Natural killer cell (primary cell): ENCODE results near the gene KRT6C. TPM values are rescaled to one million over a fixed set of nuclear protein-coding genes. Genes with fewer than 3 reads are reported as not detected.
"Not testable (repeated sequence)": the region's sequence is repeated elsewhere in the genome, so short reads cannot be mapped to it uniquely, and the experiment has no call there.

ENCODE experiments used
- ATAC-seq, 3 donors: fragments of 150-1000 bp in 2 of 3; fragments of 200-7000 bp in 1 of 3; cut with Tn5 transposase; 1 replicate in 1 of 3; 2 replicates in 2 of 3; pipeline ENCODE4 v1.10.0; 2021; ENCODE audit warnings: mild to moderate bottlenecking in 2 of 3, moderate library complexity in 2 of 3
- DNase-seq, 2 donors: peaks; one replicate each; pipeline versions ENCODE4 v3.0.0 to v3.0.0-alpha.2; 2013 to 2021; ENCODE audit warnings: mixed read lengths in 1 of 2
- H3K27ac ChIP-seq: one replicate; pipeline ENCODE4 v1.5.1; 2013; ENCODE audit warnings: mild to moderate bottlenecking, low read length
- H3K27me3 ChIP-seq: one replicate; pipeline ENCODE4 v1.6.1; 2013; ENCODE audit warnings: low read length; ENCODE audit not compliant: control insufficient read depth, insufficient read depth
- H3K36me3 ChIP-seq: one replicate; pipeline ENCODE4 v1.6.1; 2013; ENCODE audit warnings: low read length; ENCODE audit not compliant: control insufficient read depth, insufficient read depth
- H3K4me1 ChIP-seq: one replicate; pipeline ENCODE4 v1.6.1; 2013; ENCODE audit warnings: low read length; ENCODE audit not compliant: control insufficient read depth, insufficient read depth
- H3K4me3 ChIP-seq: one replicate; pipeline ENCODE4 v1.5.1; 2013; ENCODE audit warnings: low read length
- H3K9me3 ChIP-seq: one replicate; pipeline ENCODE4 v1.6.1; 2013; ENCODE audit warnings: low read length; ENCODE audit not compliant: control insufficient read depth, insufficient read depth
- H3K27ac Mint-ChIP-seq, 2 donors: one replicate each; pipeline ENCODE4 v1.8.0; 2022; ENCODE audit warnings: mild to moderate bottlenecking in 2 of 2, mixed read lengths in 2 of 2, moderate library complexity in 1 of 2
- H3K27me3 Mint-ChIP-seq, 2 donors: one replicate each; pipeline ENCODE4 v1.8.0; 2022; ENCODE audit warnings: low read depth in 2 of 2, mixed read lengths in 2 of 2
- H3K36me3 Mint-ChIP-seq: one replicate; pipeline ENCODE4 v1.8.0; 2022; ENCODE audit warnings: mixed read lengths
- H3K4me1 Mint-ChIP-seq, 2 donors: one replicate each; pipeline ENCODE4 v1.8.0; 2022; ENCODE audit warnings: mixed read lengths in 2 of 2
- H3K4me3 Mint-ChIP-seq: one replicate; pipeline ENCODE4 v1.8.0; 2022; ENCODE audit warnings: mild to moderate bottlenecking, moderate library complexity, mixed read lengths
- H3K9me3 Mint-ChIP-seq, 2 donors: one replicate each; pipeline ENCODE4 v1.8.0; 2022; ENCODE audit warnings: mixed read lengths in 2 of 2
- WGBS: methylation state at CpG from one replicate; pipeline ENCODE4 v1.1.7; 2013; ENCODE audit warnings: missing lambda C conversion rate; ENCODE audit not compliant: insufficient coverage; 5-methylcytosine and 5-hydroxymethylcytosine counted together
- intact Hi-C: fragments of 100-400 bp; cut with micrococcal nuclease; formaldehyde crosslinking; loops from one replicate; pipeline ENCODE4 v1.14.2; 2022
- total RNA-seq, 4 donors: library from RNA; stranded (reverse); fragments of 120-200 nt in 1 of 4; gene quantifications; one replicate each; pipeline versions ENCODE4 v1.2.3 to v1.2.4, GENCODE V29; 2013 to 2022
- TF ChIP-seq, protein P1 (sequence below): fragments of 200-600 bp; IDR thresholded peaks from one replicate; pipeline ENCODE4 v1.8.0; 2022; ENCODE audit warnings: antibody characterized with exemption

KRT6C gene
- total RNA-seq, 3 donors from 2014 or later (not counting 1 experiment from before 2014, with no cell fraction given), result not detected

DNA sequence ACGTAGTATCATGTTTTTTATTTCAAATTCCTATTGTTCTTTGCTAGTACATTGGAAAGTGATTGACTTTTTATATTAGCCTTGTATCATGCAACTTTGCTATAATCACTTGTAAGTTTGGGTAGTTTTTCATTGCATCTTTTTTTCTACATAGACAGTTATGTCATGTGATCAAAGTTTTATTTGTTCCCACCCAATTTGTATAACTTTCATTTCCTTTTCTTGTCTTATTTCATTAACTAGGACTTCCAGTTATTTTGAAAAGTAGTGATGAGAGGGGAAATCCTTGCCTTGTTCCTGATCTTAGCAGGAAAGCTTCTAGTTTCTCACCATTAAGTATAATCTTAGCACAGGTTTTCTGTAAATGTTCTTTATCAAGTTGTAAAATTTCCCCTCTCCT is 29.3 kb upstream of the KRT6C start:
- DNase-seq (no peak), ATAC-seq (no peak)
- Mint-ChIP-seq H3K4me3 (no peak overlapping the region), H3K36me3 (peaks cover 5% of the 10 kb centered on the region), H3K9me3 (no peaks in the 10 kb centered on the region), H3K27me3 (peaks cover 20 to 36% of the 10 kb centered on the region in 2 donors), H3K4me1 (peaks cover 15 to 16% of the 10 kb centered on the region in 2 donors), H3K27ac (no peak overlapping the region)
- WGBS, result no CpG with 5 or more reads among the region's 1 CpG
- Histone ChIP-seq H3K27ac (no peak overlapping the region), H3K9me3 (no peaks in the 10 kb centered on the region), H3K36me3 (no peaks in the 10 kb centered on the region), H3K27me3 (peaks cover 5% of the 10 kb centered on the region), H3K4me3 (no peak overlapping the region), H3K4me1 (peaks cover 5% of the 10 kb centered on the region)
- TF ChIP-seq, protein P1, sequence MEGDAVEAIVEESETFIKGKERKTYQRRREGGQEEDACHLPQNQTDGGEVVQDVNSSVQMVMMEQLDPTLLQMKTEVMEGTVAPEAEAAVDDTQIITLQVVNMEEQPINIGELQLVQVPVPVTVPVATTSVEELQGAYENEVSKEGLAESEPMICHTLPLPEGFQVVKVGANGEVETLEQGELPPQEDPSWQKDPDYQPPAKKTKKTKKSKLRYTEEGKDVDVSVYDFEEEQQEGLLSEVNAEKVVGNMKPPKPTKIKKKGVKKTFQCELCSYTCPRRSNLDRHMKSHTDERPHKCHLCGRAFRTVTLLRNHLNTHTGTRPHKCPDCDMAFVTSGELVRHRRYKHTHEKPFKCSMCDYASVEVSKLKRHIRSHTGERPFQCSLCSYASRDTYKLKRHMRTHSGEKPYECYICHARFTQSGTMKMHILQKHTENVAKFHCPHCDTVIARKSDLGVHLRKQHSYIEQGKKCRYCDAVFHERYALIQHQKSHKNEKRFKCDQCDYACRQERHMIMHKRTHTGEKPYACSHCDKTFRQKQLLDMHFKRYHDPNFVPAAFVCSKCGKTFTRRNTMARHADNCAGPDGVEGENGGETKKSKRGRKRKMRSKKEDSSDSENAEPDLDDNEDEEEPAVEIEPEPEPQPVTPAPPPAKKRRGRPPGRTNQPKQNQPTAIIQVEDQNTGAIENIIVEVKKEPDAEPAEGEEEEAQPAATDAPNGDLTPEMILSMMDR, result no peak
- intact Hi-C loops, result no loop called here

DNA sequence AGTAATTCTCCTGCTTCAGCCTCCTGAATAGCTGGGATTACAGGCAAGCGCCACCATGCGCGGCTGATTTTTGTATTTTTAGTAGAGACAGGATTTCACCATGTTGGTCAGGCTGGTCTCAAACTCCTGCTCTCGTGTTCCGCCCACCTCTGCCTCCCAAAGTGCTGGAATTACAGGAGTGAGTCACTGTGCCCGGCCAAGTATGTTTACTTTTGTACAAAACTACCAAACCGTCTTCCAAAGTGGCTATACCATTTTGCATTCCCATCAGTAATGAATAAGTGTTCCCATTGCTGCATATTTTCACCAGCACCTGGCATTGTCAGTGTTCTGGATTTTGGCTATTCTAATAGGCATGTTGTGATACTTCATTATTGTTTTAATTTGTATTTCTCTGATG is 27.9 kb upstream of the KRT6C start:
- ATAC-seq (no peak), DNase-seq (no peak)
- no peaks in the 10 kb centered on the region for H3K9me3 Mint-ChIP-seq
- H3K9me3 ChIP-seq, result no peaks in the 10 kb centered on the region
- no peak overlapping the region for H3K4me3 Mint-ChIP-seq
- peaks cover 5% of the 10 kb centered on the region for H3K36me3 Mint-ChIP-seq
- peaks cover 2 to 4% of the 10 kb centered on the region in 2 donors for H3K4me1 Mint-ChIP-seq
- H3K4me3 ChIP-seq, result no peak overlapping the region
- WGBS, result 92% methylated on average over 7 of the region's 7 CpGs
- H3K27me3 ChIP-seq, result peaks cover 2% of the 10 kb centered on the region
- H3K4me1 ChIP-seq, result no peaks in the 10 kb centered on the region
- TF ChIP-seq, protein P1, result no peak
- H3K27ac ChIP-seq, result no peak overlapping the region
- H3K36me3 ChIP-seq, result no peaks in the 10 kb centered on the region
- intact Hi-C loops, result no loop called here
- peaks cover 16 to 32% of the 10 kb centered on the region in 2 donors for H3K27me3 Mint-ChIP-seq
- no peak overlapping the region for H3K27ac Mint-ChIP-seq

DNA sequence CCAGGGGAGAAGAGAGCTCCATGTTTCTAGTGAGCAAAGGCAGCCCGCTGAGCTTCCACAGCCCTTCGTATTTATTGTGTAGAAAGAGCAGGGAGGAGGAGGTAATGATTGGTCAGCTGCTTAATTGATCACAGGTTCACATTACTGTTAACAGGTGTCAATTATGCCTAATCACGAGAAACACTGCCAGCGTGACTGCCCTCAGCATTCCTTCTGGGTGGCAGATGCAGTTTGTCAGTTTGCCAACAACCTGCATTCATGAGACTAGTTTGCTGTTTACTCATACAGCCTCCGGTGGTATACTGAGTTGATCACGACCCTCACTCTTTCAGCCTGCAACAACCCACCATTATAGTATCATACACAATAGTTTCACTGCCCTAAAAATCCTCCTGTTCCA is 27.0 kb upstream of the KRT6C start:
- H3K27ac Mint-ChIP-seq, H3K36me3 ChIP-seq, H3K4me1 ChIP-seq, H3K36me3 Mint-ChIP-seq, H3K4me1 Mint-ChIP-seq, H3K27me3 ChIP-seq, H3K4me3 Mint-ChIP-seq, H3K27ac ChIP-seq, ATAC-seq, H3K9me3 ChIP-seq, H3K4me3 ChIP-seq, DNase-seq, intact Hi-C loops, H3K9me3 Mint-ChIP-seq: not testable (repeated sequence)
- WGBS, result 90% methylated on average over 6 of the region's 6 CpGs
- peaks cover 17 to 23% of the 10 kb centered on the region in 2 donors for H3K27me3 Mint-ChIP-seq

DNA sequence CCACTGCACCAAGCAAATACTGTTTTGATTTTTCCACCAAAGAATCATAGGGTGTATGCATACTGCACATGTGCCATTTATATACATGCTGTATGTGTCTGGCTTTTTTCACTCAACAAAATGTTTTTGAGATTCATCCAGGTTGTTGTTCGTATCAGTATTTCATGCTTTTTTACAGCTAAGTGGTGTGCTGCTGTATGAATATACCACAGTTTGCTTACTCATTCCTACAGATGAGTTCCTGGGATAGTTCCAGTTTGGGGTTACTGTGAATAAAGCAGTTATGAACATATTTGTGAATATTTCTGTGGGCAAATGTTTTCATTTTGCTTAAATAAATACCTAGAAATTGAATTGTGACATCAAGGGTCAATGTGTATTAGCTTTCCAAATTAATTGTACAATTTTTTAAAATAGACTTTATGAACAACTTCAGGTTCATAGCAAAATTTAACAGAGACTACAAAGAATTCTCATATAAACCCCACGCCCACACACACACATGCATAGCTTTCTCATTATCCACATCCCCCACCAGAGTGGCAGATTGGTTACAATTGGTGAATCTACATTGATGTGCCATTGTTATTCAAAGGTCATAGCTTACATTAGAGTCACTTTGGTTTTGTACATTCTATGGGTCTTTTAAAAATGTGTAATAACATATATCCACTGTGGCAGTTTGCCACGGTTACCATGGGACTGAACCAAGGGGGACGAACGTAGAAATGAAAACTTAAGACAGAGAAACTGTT is 26.4 kb upstream of the KRT6C start:
- no peaks in the 10 kb centered on the region for H3K36me3 ChIP-seq
- Mint-ChIP-seq H3K27ac (no peak overlapping the region), H3K27me3 (peaks cover 19 to 20% of the 10 kb centered on the region in 2 donors), H3K9me3 (no peaks in the 10 kb centered on the region), H3K4me3 (no peak overlapping the region), H3K4me1 (peaks cover 0 to 5% of the 10 kb centered on the region in 2 donors), H3K36me3 (peaks cover 5% of the 10 kb centered on the region)
- 80% methylated on average over 5 of the region's 5 CpGs for WGBS
- H3K27me3 ChIP-seq, result no peaks in the 10 kb centered on the region
- TF ChIP-seq, protein P1, result no peak
- no peak overlapping the region for H3K4me3 ChIP-seq
- no peaks in the 10 kb centered on the region for H3K9me3 ChIP-seq
- no peak overlapping the region for H3K27ac ChIP-seq
- DNase-seq, result no peak
- H3K4me1 ChIP-seq, result no peaks in the 10 kb centered on the region
- intact Hi-C loops, result no loop called here
- ATAC-seq, result no peak
